GM18517 (cell line): ENCODE data around the gene CDC25B.
A peak's percentile ranks its signal among the peaks of the same experiment; 100 is the strongest.

ENCODE experiments used
- ATAC-seq: cut with Tn5 transposase; IDR thresholded peaks from one replicate; pipeline ENCODE4 v1.9.1; 2021; ENCODE audit warnings: mild to moderate bottlenecking, moderate library complexity; ENCODE audit not compliant: unreplicated experiment

CDC25B gene

DNA sequence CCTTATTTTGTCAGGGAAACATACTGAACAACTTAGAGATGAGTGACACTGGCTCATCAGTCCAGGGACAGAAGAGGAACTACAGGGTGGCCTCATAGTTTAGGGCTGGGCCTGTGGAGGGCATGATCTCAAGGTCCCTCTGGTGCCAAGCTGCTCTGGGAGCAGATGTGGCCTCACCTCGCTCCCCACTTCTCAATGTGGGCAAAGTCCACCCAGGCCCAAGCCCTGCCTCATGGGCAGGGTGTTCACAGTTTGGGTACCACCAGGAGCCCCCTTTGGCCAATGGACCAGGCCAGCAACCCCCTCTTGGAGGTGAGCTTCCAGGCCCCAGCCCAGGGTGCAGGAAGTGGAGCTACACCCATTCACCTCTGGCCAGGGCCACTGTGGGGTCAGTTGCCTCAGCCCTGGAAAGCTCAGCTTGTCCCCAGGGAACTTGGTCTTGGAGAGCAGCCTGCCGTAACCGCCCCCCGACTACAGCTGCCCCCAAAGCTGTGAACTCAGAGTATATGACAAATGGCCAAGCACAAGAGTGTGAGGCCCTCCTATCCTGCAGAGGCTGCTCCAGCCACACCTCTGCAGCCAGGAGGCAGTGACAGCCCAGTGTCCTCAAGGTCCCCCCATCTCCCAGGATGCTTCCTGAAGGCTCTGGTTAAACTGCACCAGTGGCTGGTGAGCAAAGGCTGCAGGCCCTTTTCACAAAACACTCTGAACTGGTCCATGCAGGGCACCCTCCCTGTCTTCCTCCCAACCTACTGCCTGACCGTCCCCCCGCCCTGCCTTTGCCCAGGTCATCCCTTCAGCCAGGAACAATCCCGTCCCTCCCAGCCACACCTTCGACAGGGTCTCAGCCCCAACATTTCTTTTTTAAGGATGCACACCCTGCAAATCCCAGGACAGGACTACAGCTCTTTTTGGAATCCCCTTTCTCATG lies 32.2 kb upstream of the CDC25B start:
- no peak for ATAC-seq

DNA sequence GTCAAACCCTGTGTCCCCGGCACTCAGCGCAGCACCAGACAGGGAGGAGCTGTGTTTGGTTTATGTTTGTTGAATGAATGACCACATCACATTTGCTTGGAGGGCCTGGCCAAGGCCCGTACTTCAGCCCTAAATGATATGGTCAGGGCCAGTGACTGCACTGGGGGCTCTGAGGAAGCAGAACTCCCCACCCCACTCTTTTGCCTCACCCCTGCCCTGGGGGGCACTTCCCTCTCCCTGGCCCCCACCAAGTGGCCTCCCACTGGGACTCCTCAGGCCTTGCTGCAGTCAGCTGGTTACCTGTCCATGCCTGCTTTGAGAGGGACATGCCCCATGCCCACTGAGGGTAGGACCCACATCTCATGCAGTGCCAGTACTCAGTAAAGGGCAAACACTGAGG lies 31.5 kb upstream of the CDC25B start:
- ATAC-seq, result no peak

DNA sequence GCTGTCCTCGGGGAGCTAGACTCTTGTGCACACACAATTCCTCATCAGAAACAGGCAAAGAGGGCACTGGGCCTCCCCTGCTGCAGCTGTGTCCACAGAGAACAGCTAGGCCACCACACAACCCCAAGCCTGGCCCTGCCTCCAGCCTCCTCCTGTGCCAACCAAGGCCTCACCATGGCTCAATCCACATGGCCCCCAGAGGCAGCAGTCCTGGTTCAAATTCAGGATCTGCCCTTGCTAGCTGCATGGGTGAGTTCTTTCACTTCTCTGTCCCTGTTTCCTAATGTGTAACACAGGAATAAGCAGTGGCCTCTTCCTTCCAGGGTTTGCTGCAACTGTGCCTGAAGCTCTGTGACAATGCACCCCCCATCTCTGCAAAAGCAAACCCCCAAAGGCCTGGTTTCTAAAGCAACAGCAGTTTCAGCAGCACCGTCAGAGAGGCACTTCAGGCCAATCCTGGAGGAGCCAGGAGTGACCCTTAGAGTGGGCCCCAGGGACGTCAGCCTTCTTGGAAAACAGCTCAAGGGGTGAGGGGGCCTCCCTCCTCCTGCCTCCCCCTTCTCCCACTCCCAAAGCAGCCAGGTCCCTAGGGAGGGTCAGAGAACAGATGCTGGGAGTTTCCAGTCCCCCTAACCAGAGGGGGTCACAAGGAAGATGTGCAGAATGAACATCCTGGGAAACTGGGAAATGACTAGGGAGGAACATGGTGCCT lies 30.8 kb upstream of the CDC25B start:
- no peak for ATAC-seq

DNA sequence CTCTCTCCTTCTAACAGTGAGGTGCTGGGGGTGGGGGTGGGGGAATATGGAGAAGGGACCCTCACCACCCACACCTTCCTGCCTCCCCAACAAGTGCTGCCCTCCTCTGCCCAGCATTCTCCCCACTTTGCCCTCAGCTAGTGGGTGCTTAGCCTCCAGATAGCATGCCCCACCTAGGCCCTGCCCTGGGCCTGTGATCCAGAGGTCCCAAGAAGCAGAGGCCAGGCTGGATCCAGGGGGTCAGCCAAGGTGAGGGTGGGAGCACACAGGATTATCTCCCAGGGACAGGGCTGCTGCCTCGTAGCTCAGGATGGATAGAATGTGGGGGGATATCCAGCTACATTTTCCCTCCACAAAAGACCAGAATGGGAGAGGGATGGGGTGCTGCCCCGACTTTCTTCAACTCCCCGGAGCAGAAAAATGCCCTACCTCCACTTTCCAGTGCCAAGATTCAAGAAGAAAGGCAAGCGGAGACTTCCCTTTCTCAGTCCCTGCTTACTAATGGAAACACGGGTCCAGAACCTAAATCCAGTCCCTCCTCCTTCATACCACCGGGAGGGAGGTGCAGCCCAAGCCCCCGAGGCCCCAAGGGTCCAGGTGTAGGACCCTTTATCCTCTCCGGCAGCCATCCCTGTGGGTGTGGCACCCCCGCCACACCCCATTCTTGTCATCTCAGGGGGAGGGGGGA lies 29.5 kb upstream of the CDC25B start:
- no peak for ATAC-seq

DNA sequence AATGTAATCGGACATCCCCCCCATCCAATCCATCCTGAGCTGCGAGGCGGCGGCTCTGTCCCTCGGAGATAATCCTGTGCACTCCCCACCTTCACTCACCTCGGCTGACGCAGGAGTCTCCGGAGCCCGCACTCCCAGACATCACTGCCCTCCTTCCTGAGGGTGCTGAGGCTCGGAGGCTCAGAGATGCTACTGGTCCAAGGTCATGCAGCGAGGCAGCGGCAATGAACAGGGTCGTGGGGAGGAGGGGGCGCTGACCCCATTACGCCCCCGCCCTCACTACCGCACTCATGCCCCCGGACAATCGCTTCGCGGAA lies 29.0 kb upstream of the CDC25B start:
- no peak for ATAC-seq

DNA sequence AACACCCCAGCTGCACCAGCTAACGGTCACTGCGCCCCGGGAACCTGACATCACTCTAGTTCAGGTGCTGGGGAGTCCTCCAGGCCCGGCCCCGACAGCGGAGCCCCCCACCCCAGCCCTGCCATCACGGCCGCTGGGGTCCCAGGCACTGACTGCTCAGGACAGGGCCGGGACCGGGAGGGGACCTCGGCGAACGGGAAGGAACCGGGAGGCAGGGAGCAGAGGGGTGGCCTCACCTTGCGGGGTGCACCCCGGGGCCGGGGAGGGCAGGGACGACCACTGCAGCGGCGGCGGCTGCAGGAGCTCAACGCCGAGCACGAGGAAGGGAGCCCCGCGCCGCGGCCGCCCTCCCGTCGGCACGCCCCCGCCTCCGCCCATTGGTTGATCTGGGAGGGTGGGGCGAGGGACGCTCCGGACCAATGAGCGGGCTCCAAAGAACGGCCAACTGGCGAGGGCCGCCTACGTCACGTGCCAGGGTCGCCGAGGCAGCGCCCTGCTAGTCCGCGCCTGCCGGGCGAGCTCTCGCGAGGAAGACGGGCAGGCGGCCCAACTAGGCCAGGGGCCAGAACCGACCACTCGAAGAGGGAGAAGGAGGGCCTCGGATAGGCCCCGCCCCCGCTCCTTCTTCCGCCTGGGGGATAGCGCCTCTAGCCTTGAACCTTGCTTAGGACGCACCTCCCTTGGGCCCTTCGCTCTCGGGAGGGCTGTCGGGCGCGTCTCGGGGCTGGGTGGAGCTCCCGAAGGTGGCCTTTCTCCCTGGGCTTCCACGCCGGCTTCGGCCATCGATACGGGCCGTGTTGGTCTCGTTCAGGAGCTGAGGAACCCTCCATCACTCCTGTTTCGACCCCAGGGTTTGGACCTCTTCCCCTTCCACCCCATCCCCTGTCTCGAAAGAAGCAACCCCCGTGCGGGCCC lies 28.4 kb upstream of the CDC25B start, which contains the start of gene ADISSP:
Gene ADISSP (minus strand): TSS at position 327 of the 915 bp plus-strand sequence. CDS start 7,653 bp downstream, outside the sequence.
- ATAC-seq, result peak; percentile 81

DNA sequence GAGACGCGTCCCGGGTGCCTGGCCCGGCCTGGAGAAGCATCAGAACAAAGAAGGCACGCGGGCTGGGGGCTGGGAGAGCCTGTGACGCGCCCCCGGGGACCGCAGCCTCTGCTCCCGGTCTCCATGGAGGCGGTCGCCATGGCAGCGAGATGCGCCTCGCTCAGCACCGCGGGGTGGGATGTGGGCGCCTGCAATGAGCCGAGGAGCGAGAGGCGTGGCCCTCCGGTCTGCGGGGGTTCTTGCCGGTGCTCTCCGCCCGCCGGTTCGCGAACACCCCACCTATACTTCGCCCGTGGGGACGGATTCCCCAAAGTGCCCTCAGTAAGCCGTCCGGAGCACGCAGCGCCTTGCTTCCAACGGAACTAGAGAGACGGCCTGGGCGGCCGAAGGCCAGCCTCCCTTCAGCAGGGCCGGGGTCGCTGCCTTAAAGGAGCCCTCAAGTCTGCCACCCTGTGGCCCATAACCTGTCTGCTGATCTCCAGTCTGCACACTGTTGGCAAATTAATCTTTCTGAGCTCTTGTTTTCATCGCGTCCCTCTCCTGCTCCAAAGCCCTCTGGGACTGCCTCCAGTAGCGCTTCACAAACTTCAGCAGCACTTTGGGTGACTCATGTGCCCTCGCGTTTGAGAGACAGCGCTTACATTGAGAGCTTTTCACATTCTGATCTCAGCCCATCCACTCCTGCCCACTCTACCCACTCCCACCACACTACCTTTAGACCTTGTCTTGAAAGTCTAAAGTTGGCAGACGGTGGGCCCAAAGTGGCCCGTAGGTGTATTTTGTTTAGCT lies 27.6 kb upstream of the CDC25B start:
- peak; percentile 50 for ATAC-seq

DNA sequence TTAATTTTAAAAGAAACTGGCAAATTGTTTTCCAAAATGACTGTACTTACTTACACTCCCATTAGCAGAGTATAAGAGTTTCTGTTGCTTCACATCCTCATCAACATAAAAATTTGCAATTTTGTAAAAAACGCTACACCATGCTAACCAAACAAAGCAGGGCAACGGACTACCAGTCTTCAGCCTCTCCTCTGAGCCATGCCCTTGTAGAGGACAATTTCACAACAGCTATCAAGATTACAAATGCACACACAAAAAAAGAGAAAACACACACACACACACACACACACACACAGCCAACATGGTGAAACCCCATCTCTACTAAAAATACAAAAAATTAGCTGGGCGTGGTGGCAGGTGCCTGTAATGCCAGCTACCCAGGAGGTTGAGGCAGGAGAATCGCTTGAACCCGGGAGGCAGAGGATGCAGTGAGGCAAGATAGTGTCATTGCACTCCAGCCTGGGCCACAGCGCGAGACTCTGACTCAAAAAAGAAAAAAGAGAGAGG lies 24.5 kb upstream of the CDC25B start:
- ATAC-seq, result no peak

DNA sequence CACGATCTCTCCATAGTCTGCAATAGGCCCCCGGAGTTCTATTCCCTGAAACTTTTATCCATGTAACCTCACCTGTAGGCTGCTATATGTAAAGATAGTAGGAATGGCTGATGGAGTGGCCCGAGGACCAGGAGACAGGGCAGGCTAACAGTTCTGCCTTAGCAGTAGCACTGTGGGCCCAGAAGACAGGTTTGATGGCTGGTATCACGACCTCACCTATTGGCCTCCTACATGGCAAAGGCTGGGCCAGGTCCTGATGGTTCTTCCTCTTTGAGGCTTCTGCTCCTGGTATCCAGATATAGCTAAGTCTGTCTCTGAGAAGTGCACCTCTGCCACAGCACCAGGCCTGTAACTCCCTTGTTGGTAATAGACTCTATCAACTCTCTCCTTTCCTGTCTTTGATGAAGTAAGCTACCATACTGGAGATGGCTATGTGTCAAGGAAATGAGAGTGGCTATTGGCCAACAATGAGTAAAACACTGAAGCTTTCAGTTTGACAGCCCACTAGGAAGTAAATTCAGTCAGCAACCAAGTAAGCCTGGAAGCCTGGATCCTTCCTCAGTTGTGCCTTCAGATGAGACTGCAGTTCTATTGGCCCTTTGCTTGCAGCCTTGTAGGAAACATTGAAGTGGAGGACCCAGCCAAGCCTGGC lies 20.5 kb upstream of the CDC25B start:
- no peak for ATAC-seq

DNA sequence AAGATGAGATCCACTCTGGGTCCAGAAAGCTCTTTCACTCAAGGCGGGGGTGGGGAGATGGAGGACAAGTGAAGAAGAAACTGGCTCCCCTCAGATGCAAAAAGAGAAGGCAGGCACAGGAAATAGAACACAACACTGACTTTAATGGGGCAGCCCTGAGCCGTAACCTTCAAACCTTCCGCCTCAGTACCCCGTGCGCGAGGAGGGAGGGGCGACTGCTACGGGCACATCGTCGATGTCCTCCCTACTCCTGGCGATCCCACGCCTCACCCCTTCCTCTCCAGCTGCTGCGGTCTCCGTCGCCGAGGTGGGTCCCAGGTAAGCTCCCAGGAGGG lies 18.8 kb upstream of the CDC25B start:
- ATAC-seq, result no peak

DNA sequence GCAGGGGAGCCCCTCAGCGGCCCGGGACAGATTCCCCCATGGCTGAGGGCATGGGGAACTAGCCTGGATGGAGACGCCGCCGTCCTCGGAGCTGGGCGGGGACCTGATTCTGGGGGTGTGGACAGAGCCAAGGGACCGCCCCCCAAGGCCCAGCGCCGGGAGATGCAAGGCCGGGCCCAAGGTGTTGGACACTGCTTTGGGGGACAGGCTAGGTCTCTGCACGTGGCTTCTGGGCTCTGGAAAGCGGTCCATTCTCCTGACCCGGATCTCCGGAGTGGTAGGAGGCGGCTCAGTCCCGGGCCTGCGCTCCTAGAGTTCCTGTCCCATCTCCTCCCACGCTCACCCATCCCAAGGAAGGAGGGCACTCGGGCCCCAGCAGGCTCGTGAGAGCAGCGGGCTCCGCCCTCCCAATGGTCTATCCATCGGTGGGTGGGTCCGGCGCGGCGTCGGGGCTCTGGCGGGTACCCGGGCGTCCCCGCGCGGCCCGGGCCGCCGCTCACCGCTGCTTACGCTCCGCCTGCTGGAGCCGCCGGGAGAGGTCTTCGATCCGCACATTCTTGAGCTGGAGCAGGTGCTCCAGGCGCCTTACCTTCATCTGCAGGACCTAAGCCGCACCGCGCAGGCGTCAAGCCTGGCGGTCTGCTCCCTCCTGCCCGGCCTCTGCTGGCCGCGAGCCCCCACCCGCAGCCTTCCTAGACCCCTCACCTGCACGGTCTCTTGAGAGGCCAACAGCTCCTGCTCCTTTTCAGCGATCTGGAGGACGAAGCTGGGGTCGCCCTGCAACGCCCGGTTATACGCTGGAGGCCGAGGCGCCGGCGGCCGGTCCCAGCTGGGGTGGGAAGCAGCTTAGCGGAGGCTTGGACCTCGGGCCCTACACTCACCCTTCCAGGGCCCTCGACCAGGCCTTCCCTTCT lies 18.1 kb upstream of the CDC25B start:
- no peak for ATAC-seq

DNA sequence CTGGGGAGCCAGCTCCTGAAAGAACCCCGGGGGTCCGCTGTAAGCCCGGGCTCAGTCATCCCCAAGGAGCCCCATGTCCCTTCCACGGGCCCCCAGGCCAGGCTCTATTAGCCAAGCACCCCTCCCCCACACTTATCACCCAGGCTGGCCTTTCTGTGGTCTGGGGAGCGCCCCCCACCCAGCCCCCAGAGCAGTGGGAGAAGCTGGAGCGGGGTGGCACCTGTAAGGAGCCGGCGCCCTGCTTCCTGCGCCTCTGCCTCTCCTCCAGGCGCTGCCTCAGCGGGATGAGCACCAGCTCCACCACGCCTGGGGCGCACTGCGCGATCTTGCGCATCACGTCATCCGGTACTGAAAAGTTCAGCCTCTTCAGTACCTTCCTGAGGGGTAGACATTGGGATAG lies 17.1 kb upstream of the CDC25B start:
- no peak for ATAC-seq

DNA sequence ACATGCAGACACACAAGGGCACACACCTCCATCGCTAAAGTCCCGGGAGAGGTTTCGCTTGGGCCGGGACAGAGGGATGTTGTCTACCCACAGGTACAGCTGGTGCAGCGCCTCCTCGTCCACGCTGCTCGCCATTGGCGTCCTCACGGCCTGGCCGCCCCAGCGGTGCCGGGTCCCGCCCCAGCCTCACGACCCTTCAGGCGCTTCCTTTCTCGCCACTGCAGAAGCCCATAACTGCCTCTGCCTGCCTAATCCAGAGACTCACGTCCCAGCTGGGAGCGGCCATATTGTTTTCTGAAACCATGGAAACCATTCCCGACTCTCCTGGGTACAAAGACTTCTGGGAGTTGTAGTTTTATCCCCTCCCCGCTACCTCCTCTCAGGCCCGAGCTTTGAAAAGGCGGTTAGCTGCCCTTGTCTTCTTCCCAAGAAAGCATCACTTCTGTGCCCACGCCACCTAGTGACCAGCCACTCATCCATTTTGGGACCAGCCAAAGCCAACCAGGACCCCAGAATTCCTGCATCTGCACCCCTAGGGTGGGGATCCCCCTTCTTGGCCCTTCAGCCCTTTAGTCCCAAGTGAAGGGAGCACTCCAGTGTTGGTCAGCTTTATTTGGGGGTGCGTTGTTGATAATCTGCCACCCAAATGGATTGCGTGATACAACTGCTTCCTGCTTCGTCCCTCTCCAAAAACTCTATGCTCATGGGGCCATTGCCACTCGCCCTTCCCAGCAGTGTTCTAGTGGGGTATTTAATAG lies 14.8 kb upstream of the CDC25B start, which contains the start of gene SPEF1:
Gene SPEF1 (minus strand): TSS at position 296 of the 758 bp plus-strand sequence. CDS start 161 bp downstream, at position 135.
- no peak for ATAC-seq

DNA sequence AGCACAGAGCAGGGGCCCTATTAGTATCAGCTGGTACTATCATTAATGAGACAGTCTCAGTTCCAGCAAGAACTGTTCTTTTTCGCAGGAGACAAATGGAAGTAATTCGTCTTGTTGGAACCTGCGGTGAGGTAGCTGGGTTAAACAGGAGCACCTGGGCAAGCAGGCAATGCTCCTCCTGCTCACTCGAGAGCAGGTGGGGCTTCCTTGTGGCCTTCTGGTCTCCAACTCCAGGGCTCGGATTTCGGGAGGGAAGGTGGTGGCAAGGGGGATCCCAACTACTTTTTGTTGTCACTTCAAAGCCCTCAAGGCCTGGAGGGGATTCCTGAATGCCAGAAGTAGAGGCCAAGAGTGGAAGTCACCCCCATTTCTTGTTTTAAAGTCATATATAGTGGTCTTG lies 13.5 kb upstream of the CDC25B start:
- ATAC-seq, result no peak

DNA sequence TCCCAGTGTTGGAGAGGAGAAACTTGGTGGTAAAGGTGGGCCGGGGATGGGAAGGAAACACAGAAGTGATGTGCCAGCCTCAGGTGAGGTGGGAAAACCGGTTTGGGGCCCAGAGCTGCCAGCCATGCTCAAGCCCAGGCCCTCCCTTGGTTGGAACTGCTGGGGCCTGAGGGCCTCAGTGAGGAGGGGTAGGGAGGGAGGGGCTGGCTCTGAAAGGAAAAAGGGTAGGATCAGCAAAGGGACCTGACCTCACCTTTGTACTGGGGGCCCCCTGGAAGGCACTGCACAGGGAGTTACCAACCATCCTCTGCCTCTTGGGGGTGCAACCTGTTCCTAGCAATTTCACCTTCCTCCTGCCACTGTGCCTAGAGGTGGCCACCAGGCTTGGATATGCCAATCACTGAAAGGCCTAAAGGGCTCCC lies 13.0 kb upstream of the CDC25B start:
- ATAC-seq, result no peak

DNA sequence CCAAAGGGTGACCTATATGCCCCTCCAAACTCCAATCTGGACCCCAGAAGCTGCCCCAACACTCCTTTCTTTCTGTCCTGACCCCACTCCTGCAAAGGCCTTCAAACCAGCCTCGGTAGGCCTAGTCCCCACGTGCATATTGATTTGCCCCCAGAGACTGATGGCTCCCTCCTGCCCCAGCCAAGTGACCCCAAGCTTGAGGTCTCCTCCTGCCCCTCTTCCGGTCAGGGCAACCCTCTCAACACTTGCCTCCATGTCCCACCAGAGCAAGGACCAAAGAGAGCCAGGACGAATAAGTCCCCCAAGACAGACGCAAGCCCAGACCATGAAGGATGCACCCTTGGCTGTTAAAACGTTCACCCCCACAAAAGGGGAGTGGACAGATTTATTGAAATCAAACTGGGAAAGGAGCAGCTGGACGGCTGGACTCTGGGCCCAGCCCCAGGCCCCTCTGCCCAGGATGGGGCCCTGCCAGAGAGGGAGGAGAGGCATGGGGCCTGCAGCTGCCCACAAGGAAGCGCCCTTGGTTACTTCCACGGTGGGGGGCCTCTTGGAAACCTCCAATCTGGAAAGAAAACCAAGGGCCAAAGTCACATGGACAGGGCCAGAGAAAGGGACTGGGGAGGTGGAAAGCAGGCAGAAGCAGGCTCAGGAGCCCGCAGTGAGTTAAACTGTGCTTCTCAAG lies 12.5 kb upstream of the CDC25B start:
- ATAC-seq, result no peak
